Measurements from ENCODE around the gene ACBD4.
A peak's percentile ranks its signal among the peaks of the same experiment; 100 is the strongest.

The ACBD4 gene

GRCh38 chr17:45098081-45098868 lies 37.2 kb upstream of the ACBD4 start:
- in situ Hi-C loops (cut with HindIII; ENCODE audit: low sequenced_read_pairs): no loop called here
- no peak overlapping the region for H3K4me3 ChIP-seq (ENCODE audit: low read depth, low read length)
- no peak for TF ChIP-seq CTCF (IDR thresholded peaks at IDR 0.05; ENCODE audit: low read depth, low read length, missing control alignments)
- DNase-seq (ENCODE audit: low read depth): no peak

- peak; percentile 53 for DNase-seq (ENCODE audit: low read depth)
- in situ Hi-C loops (cut with HindIII; ENCODE audit: low sequenced_read_pairs): no loop called here
- TF ChIP-seq CTCF (IDR thresholded peaks at IDR 0.05; ENCODE audit: low read depth, low read length, missing control alignments): peak; percentile 96
- no peak overlapping the region for H3K4me3 ChIP-seq (ENCODE audit: low read depth, low read length)
These were observed 36.4 kb upstream of the ACBD4 start for GRCh38 chr17:45098869-45099616.

- no peak overlapping the region for H3K4me3 ChIP-seq (ENCODE audit: low read depth, low read length)
- TF ChIP-seq CTCF (IDR thresholded peaks at IDR 0.05; ENCODE audit: low read depth, low read length, missing control alignments): no peak
- no peak for DNase-seq (ENCODE audit: low read depth)
- in situ Hi-C loops (cut with HindIII; ENCODE audit: low sequenced_read_pairs): no loop called here
These were observed 34.0 kb upstream of the ACBD4 start for GRCh38 chr17:45101546-45101882.

- in situ Hi-C loops (cut with HindIII; ENCODE audit: low sequenced_read_pairs): no loop called here
- no peak for TF ChIP-seq CTCF (IDR thresholded peaks at IDR 0.05; ENCODE audit: low read depth, low read length, missing control alignments)
- H3K4me3 ChIP-seq (ENCODE audit: low read depth, low read length): no peak overlapping the region
- DNase-seq (ENCODE audit: low read depth): no peak
These were observed 33.3 kb upstream of the ACBD4 start for GRCh38 chr17:45101883-45102811.

- no peak for DNase-seq (ENCODE audit: low read depth)
- no peak for TF ChIP-seq CTCF (IDR thresholded peaks at IDR 0.05; ENCODE audit: low read depth, low read length, missing control alignments)
- in situ Hi-C loops (cut with HindIII; ENCODE audit: low sequenced_read_pairs): no loop called here
- H3K4me3 ChIP-seq (ENCODE audit: low read depth, low read length): no peak overlapping the region
These were observed 32.6 kb upstream of the ACBD4 start for GRCh38 chr17:45102856-45103255.

GRCh38 chr17:45103269-45103795 lies 32.2 kb upstream of the ACBD4 start:
- in situ Hi-C loops (cut with HindIII; ENCODE audit: low sequenced_read_pairs): no loop called here
- no peak overlapping the region for H3K4me3 ChIP-seq (ENCODE audit: low read depth, low read length)
- DNase-seq (ENCODE audit: low read depth): no peak
- no peak for TF ChIP-seq CTCF (IDR thresholded peaks at IDR 0.05; ENCODE audit: low read depth, low read length, missing control alignments)
